HL-60 (cell line): ENCODE results near the gene WNT10A.

Source experiments
- DNase-seq, 2 experiments: peaks; one replicate each; pipeline ENCODE4 v3.0.0-alpha.2; 2010 to 2020; ENCODE audit warnings: low read depth in 1 of 2, low spot score in 1 of 2
- H3K27ac ChIP-seq: fragments of 250-450 bp; sonication (Bioruptor Pico); replicated peaks from 2 replicates; pipeline ENCODE4 v1.5.1; 2020; ENCODE audit warnings: mild to moderate bottlenecking, moderate library complexity
- H3K27me3 ChIP-seq: fragments of 250-450 bp; sonication (Bioruptor Pico); 2 replicates; pipeline ENCODE4 v1.5.1; 2021; ENCODE audit warnings: mild to moderate bottlenecking, moderate library complexity; ENCODE audit not compliant: insufficient read depth, poor library complexity, severe bottlenecking
- H3K4me3 ChIP-seq: replicated peaks from 2 replicates; pipeline ENCODE4 v1.5.1; 2011; ENCODE audit warnings: mild to moderate bottlenecking, control low read depth, low read length; ENCODE audit not compliant: insufficient read depth
- GABPA ChIP-seq: IDR thresholded peaks from 2 replicates; pipeline ENCODE4 v1.6.1; 2012; ENCODE audit warnings: low read depth
- POLR2AphosphoS5 ChIP-seq: IDR thresholded peaks from 2 replicates; pipeline ENCODE4 v1.6.1; 2012; ENCODE audit warnings: low read depth
- SPI1 ChIP-seq: IDR thresholded peaks from 2 replicates; pipeline ENCODE4 v1.6.1; 2012; ENCODE audit warnings: low read depth, mild to moderate bottlenecking, borderline replicate concordance
- TF ChIP-seq, protein P1 (sequence below): IDR thresholded peaks from one replicate; pipeline ENCODE4 v1.5.1; 2011; ENCODE audit warnings: low read length, control low read depth, inconsistent platforms; ENCODE audit not compliant: insufficient read depth
- TF ChIP-seq, protein P2 (sequence below): IDR thresholded peaks from 2 replicates; pipeline ENCODE4 v1.6.1; 2012; ENCODE audit warnings: low read depth; ENCODE audit not compliant: insufficient replicate concordance

WNT10A gene

DNA sequence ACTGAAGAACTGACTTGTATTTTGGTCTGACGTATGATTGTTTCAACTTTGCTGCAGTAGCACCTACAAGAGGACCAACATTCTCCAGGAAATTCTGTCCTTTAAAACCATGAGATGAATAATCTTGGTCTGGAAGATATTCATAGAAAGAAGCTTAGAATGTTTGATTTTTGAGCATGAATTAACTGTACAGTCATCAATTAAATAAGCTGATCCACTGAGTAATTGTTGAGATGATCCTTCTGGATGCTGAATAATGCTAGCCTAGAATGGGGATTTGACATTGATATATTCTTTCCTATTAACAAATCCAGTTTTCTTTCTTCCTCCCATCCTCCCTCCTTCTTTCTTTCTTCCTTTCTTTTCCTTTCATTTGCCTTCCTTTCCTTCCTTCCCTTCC lies 39.9 kb downstream of the WNT10A start:
- DNase-seq = no peak
- TF ChIP-seq POLR2AphosphoS5 (no peak), GABPA (no peak), SPI1 (no peak)
- TF ChIP-seq, protein P1, sequence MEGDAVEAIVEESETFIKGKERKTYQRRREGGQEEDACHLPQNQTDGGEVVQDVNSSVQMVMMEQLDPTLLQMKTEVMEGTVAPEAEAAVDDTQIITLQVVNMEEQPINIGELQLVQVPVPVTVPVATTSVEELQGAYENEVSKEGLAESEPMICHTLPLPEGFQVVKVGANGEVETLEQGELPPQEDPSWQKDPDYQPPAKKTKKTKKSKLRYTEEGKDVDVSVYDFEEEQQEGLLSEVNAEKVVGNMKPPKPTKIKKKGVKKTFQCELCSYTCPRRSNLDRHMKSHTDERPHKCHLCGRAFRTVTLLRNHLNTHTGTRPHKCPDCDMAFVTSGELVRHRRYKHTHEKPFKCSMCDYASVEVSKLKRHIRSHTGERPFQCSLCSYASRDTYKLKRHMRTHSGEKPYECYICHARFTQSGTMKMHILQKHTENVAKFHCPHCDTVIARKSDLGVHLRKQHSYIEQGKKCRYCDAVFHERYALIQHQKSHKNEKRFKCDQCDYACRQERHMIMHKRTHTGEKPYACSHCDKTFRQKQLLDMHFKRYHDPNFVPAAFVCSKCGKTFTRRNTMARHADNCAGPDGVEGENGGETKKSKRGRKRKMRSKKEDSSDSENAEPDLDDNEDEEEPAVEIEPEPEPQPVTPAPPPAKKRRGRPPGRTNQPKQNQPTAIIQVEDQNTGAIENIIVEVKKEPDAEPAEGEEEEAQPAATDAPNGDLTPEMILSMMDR = no peak
- TF ChIP-seq, protein P2, sequence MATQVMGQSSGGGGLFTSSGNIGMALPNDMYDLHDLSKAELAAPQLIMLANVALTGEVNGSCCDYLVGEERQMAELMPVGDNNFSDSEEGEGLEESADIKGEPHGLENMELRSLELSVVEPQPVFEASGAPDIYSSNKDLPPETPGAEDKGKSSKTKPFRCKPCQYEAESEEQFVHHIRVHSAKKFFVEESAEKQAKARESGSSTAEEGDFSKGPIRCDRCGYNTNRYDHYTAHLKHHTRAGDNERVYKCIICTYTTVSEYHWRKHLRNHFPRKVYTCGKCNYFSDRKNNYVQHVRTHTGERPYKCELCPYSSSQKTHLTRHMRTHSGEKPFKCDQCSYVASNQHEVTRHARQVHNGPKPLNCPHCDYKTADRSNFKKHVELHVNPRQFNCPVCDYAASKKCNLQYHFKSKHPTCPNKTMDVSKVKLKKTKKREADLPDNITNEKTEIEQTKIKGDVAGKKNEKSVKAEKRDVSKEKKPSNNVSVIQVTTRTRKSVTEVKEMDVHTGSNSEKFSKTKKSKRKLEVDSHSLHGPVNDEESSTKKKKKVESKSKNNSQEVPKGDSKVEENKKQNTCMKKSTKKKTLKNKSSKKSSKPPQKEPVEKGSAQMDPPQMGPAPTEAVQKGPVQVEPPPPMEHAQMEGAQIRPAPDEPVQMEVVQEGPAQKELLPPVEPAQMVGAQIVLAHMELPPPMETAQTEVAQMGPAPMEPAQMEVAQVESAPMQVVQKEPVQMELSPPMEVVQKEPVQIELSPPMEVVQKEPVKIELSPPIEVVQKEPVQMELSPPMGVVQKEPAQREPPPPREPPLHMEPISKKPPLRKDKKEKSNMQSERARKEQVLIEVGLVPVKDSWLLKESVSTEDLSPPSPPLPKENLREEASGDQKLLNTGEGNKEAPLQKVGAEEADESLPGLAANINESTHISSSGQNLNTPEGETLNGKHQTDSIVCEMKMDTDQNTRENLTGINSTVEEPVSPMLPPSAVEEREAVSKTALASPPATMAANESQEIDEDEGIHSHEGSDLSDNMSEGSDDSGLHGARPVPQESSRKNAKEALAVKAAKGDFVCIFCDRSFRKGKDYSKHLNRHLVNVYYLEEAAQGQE = no peak
- Histone ChIP-seq H3K27ac (no peak overlapping the region), H3K27me3 (peaks cover 8% of the 10 kb centered on the region), H3K4me3 (no peak overlapping the region)

DNA sequence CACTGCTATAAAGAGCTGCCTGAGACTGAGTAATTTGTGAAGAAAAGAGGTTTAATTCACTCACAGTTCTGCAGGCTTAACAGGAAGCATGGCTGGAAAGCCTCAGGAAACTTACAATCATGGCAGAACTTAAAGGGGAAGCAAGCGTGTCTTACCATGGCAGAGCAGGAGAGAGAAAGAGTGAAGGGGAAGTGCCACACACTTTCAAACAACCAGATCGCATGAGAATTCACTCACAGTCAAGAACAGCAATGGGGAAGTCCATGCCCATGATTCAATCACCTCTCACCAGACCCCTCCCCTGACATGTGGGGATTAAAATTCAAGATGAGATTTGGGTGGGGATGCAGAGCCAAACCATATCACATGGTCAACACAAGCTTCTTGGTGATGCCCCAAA lies 44.1 kb downstream of the WNT10A start:
- no peak overlapping the region for H3K4me3 ChIP-seq
- H3K27ac ChIP-seq = no peak overlapping the region
- peak; percentile 7 to 51 for DNase-seq
- peaks cover 2% of the 10 kb centered on the region for H3K27me3 ChIP-seq
- no peak for TF ChIP-seq GABPA
- TF ChIP-seq, protein P2 = no peak
- peak; percentile 81 for TF ChIP-seq SPI1

DNA sequence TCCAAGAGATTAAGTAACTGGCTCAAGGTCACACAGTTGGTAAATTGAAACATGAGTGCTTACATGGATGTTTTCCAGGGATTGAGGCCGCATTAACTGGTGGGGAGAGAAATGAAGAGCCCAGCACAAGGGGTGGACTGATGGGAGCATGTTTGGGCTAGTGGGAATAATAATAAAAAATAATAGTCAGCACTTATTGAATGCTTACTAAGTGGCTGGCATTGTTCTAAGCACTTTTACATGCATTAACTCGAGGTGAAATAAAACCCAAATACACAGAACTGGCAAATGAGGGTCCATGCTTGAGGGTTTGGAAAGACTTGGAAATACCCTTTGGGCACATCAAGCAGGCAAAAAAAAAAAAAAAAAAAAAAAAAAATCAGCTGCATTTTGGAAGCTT lies 44.8 kb downstream of the WNT10A start:
- no peak for TF ChIP-seq POLR2AphosphoS5
- H3K27ac ChIP-seq = no peak overlapping the region
- no peak overlapping the region for H3K4me3 ChIP-seq
- H3K27me3 ChIP-seq = peaks cover 2% of the 10 kb centered on the region
- no peak for DNase-seq

DNA sequence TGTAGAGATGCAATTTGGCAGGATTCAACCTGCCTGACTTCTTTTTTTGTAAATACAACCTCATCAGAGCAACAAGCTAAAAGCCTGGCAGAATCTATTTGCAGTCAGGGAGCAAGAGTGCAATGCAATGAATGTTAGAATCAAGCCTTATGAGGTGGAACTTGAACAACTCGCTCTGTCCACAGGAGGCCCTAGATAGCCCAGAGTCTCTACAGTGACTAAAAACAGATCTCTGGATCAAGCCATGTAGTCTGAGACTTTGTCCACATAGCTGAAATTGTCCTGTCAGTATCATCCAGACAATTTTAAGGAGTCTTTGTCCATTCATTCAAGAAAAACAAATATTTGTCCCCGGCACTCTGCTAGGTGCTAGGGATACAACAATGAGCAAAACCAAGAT lies 46.8 kb downstream of the WNT10A start:
- no peak overlapping the region for H3K27ac ChIP-seq
- no peak for DNase-seq
- TF ChIP-seq SPI1 = no peak
- no peak for TF ChIP-seq POLR2AphosphoS5
- TF ChIP-seq, protein P1 = no peak
- TF ChIP-seq GABPA = no peak
- TF ChIP-seq, protein P2 = no peak
- no peak overlapping the region for H3K4me3 ChIP-seq
- H3K27me3 ChIP-seq = no peaks in the 10 kb centered on the region
